ENCODE data around the gene SOCS6.
A peak's percentile ranks its signal among the peaks of the same experiment; 100 is the strongest.
"Not testable (repeated sequence)": the region's sequence is repeated elsewhere in the genome, so short reads cannot be mapped to it uniquely, and the experiment has no call there.

The SOCS6 gene

GRCh38 chr18:70288851-70289328 is at the start of gene SOCS6:
Gene SOCS6 (plus strand): TSS chr18:70289045. CDS start chr18:70324669, 35,624 bp downstream.
- DNase-seq (ENCODE audit: low read depth): peak; percentile 11
- TF ChIP-seq, protein P1, sequence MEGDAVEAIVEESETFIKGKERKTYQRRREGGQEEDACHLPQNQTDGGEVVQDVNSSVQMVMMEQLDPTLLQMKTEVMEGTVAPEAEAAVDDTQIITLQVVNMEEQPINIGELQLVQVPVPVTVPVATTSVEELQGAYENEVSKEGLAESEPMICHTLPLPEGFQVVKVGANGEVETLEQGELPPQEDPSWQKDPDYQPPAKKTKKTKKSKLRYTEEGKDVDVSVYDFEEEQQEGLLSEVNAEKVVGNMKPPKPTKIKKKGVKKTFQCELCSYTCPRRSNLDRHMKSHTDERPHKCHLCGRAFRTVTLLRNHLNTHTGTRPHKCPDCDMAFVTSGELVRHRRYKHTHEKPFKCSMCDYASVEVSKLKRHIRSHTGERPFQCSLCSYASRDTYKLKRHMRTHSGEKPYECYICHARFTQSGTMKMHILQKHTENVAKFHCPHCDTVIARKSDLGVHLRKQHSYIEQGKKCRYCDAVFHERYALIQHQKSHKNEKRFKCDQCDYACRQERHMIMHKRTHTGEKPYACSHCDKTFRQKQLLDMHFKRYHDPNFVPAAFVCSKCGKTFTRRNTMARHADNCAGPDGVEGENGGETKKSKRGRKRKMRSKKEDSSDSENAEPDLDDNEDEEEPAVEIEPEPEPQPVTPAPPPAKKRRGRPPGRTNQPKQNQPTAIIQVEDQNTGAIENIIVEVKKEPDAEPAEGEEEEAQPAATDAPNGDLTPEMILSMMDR (IDR thresholded peaks at IDR 0.05; ENCODE audit: control insufficient read depth, insufficient read depth, low read depth, low read length, missing control alignments): no peak
- H3K4me3 ChIP-seq (ENCODE audit: control insufficient read depth, low read depth, low read length): peak within 1 kb of the TSS; percentile 66

DNA sequence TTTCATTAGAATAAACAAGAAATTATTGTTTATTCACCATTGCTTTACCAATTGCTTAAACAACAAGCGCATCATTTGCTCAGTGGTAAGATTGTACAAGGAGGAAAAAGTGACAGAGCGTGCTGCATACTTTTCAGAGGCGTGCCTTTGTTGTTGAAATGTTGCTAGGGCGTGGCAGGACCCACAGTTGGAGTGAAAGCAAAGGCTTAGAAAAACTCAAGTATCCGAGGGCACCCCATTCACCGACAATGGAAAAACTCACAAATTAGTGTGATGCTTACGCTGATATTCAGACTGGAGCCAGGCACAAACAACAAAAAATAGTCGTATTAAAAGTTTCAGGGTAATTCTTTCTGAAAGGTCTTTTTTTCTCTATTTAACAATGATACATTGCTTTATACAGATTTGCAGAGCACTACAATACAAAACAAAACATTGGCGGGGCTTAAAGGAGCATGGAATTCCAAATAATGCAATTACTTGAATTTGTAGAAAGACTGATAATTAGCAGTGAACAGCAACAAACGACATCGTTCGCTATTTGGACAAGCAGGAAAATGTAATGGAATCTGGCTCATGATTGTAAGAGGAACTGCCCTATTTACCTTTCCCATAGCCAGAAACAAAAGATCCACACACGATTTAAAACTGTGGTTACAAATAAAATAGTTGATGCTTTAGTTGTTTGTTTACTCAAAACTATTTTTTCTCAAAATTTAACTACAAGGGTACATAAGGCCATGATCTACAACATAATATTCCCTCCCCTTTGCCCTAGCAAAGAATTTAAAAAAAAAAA is 45.5 kb upstream of the SOCS6 start:
- H3K4me3 ChIP-seq (ENCODE audit: control insufficient read depth, low read depth, low read length): no peak overlapping the region
- peak; percentile 8 for DNase-seq (ENCODE audit: low read depth)
- TF ChIP-seq, protein P1 (IDR thresholded peaks at IDR 0.05; ENCODE audit: control insufficient read depth, insufficient read depth, low read depth, low read length, missing control alignments): no peak

DNA sequence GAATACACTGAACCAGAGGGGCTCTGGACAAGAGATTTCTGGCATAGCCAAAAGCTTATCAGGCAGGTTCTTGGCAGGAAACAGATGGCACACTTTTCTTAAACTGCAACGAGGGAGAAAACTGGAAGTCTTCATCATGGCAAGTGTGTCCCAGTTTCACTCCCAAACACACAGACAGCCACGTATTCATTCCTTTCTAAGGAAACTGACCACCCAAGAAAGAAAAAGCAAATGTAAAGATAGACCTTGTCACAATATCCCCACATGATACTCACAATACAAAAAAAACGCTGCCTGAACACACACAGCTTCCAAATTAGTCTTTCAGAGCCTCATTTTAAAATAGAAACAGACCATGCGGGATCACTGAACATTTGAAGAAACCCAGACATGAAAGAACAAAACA is 42.8 kb upstream of the SOCS6 start:
- no peak for DNase-seq (ENCODE audit: low read depth)
- no peak overlapping the region for H3K4me3 ChIP-seq (ENCODE audit: control insufficient read depth, low read depth, low read length)
- TF ChIP-seq, protein P1 (IDR thresholded peaks at IDR 0.05; ENCODE audit: control insufficient read depth, insufficient read depth, low read depth, low read length, missing control alignments): no peak

GRCh38 chr18:70249118-70249517 is 39.7 kb upstream of the SOCS6 start:
- peak; percentile 7 for DNase-seq (ENCODE audit: low read depth)
- TF ChIP-seq, protein P1 (IDR thresholded peaks at IDR 0.05; ENCODE audit: control insufficient read depth, insufficient read depth, low read depth, low read length, missing control alignments): no peak
- H3K4me3 ChIP-seq (ENCODE audit: control insufficient read depth, low read depth, low read length): no peak overlapping the region

GRCh38 chr18:70249861-70250260 is 39.0 kb upstream of the SOCS6 start:
- not testable (repeated sequence) for DNase-seq (ENCODE audit: low read depth); H3K4me3 ChIP-seq (ENCODE audit: control insufficient read depth, low read depth, low read length)

DNA sequence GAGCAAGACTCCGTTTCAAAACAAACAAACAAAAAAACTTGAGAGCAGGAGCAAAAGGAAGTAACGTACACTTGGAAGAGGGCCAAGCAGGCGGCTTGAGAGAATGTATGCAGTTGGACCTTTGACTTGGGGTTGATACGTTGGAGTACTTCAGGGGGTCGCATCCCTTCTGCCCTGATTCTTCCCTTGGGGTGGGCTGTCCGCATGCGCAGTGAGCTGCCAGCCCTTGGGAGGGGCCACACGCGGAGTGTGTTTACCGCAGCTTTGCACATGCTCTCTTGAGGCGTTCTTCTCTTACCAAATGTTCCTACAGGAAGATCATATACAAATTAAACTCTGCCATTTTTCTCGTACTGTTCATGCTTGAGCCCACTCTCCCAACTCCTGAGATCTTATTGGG is 38.1 kb upstream of the SOCS6 start:
- TF ChIP-seq, protein P1 (IDR thresholded peaks at IDR 0.05; ENCODE audit: control insufficient read depth, insufficient read depth, low read depth, low read length, missing control alignments): no peak
- no peak overlapping the region for H3K4me3 ChIP-seq (ENCODE audit: control insufficient read depth, low read depth, low read length)
- DNase-seq (ENCODE audit: low read depth): no peak

GRCh38 chr18:70256184-70256583 is 32.7 kb upstream of the SOCS6 start:
- DNase-seq (ENCODE audit: low read depth): no peak
- no peak overlapping the region for H3K4me3 ChIP-seq (ENCODE audit: control insufficient read depth, low read depth, low read length)
- TF ChIP-seq, protein P1 (IDR thresholded peaks at IDR 0.05; ENCODE audit: control insufficient read depth, insufficient read depth, low read depth, low read length, missing control alignments): no peak

All from AG09309 (cell line).